Right hindlimb (tissue), 1 donor: Measurements from ENCODE around the gene IFT88.
A peak's percentile ranks its signal among the peaks of the same experiment; 100 is the strongest.

Experiments used
- DNase-seq: peaks from one replicate; pipeline ENCODE4 v3.0.0-alpha.2; 2018

The IFT88 gene

GRCh38 chr13:20686863-20687579, 120.1 kb downstream of the IFT88 start:
- no peak for DNase-seq

GRCh38 chr13:20689291-20689690, 122.3 kb downstream of the IFT88 start:
- DNase-seq, result no peak

- DNase-seq, result no peak
Measured at GRCh38 chr13:20691616-20692015, 124.7 kb downstream of the IFT88 start.

GRCh38 chr13:20696073-20696472, 129.1 kb downstream of the IFT88 start:
- no peak for DNase-seq

GRCh38 chr13:20699715-20700114, 132.8 kb downstream of the IFT88 start:
- DNase-seq, result no peak

GRCh38 chr13:20700288-20700687, 133.3 kb downstream of the IFT88 start:
- DNase-seq, result no peak

GRCh38 chr13:20701461-20701860, 134.5 kb downstream of the IFT88 start:
- no peak for DNase-seq

- no peak for DNase-seq
Measured at GRCh38 chr13:20702530-20702914, 135.6 kb downstream of the IFT88 start.

- peak; percentile 69 for DNase-seq
Measured at GRCh38 chr13:20702915-20703779, 136.2 kb downstream of the IFT88 start, which contains the start of gene IL17D. IL17D (plus strand) TSS chr13:20703699; CDS start chr13:20704002, 303 bp downstream.

GRCh38 chr13:20703780-20704458, 137.0 kb downstream of the IFT88 start:
- DNase-seq, result peak; percentile 86

GRCh38 chr13:20704459-20705069, 137.6 kb downstream of the IFT88 start:
- DNase-seq, result peak; percentile 30

GRCh38 chr13:20706661-20707060, 139.7 kb downstream of the IFT88 start:
- DNase-seq, result peak; percentile 18

GRCh38 chr13:20708216-20708615, 141.3 kb downstream of the IFT88 start:
- no peak for DNase-seq

GRCh38 chr13:20709369-20709768, 142.4 kb downstream of the IFT88 start:
- DNase-seq, result no peak

- no peak for DNase-seq
Measured at GRCh38 chr13:20709782-20710181, 142.8 kb downstream of the IFT88 start.

GRCh38 chr13:20711301-20712044, 144.5 kb downstream of the IFT88 start:
- no peak for DNase-seq

GRCh38 chr13:20713014-20713376, 146.0 kb downstream of the IFT88 start:
- no peak for DNase-seq

GRCh38 chr13:20713751-20714150, 146.8 kb downstream of the IFT88 start:
- DNase-seq, result no peak

GRCh38 chr13:20714161-20714560, 147.2 kb downstream of the IFT88 start:
- peak; percentile 69 for DNase-seq

- DNase-seq, result peak; percentile 96
Measured at GRCh38 chr13:20714563-20715329, 147.8 kb downstream of the IFT88 start.

- no peak for DNase-seq
Measured at GRCh38 chr13:20715330-20715712, 148.4 kb downstream of the IFT88 start.

- DNase-seq, result no peak
Measured at GRCh38 chr13:20716951-20717350, 150.0 kb downstream of the IFT88 start.
